HEK293T (cell line): ENCODE results near the gene PPFIBP2.

Source experiments
- CTCF ChIA-PET: fragments of 350-600 bp; formaldehyde crosslinking; extraction: SDS; loops from one replicate; lab custom pipeline; 2021; ENCODE audit warnings: antibody characterized with exemption, inconsistent platforms; lab: Yijun Ruan, JAX
- POLR2A ChIA-PET: fragments of 350-600 bp; formaldehyde crosslinking; extraction: SDS; loops from one replicate; lab custom pipeline; 2020; ENCODE audit warnings: antibody characterized with exemption, inconsistent platforms; lab: Yijun Ruan, JAX
- DNase-seq: peaks from one replicate; pipeline ENCODE4 v3.0.0; 2012; ENCODE audit warnings: mixed read lengths; ENCODE audit errors: extremely low spot score
- ARNT ChIP-seq: fragments of 450-650 bp; IDR thresholded peaks from 2 replicates; pipeline ENCODE4 v1.6.1; 2017; ENCODE audit warnings: mild to moderate bottlenecking
- BHLHE40 ChIP-seq: fragments of 450-650 bp; IDR thresholded peaks from 2 replicates; pipeline ENCODE4 v1.6.1; 2016; ENCODE audit warnings: mild to moderate bottlenecking, moderate library complexity, borderline replicate concordance
- CTBP1 ChIP-seq: fragments of 450-650 bp; IDR thresholded peaks from 2 replicates; pipeline ENCODE4 v1.6.1; 2016; ENCODE audit warnings: borderline replicate concordance
- ELF4 ChIP-seq: fragments of 450-650 bp; IDR thresholded peaks from 2 replicates; pipeline ENCODE4 v1.6.1; 2017; ENCODE audit warnings: antibody characterized with exemption
- FOXA1 ChIP-seq: fragments of 450-650 bp; IDR thresholded peaks from 2 replicates; pipeline ENCODE4 v1.6.1; 2016; ENCODE audit warnings: mild to moderate bottlenecking
- FOXK2 ChIP-seq: fragments of 450-650 bp; IDR thresholded peaks from 2 replicates; pipeline ENCODE4 v1.6.1; 2016; ENCODE audit warnings: mild to moderate bottlenecking
- FOXM1 ChIP-seq: fragments of 450-650 bp; IDR thresholded peaks from 2 replicates; pipeline ENCODE4 v1.6.1; 2017; ENCODE audit warnings: mild to moderate bottlenecking, borderline replicate concordance
- HDGF ChIP-seq: fragments of 450-650 bp; IDR thresholded peaks from 2 replicates; pipeline ENCODE4 v1.6.1; 2017; ENCODE audit warnings: antibody characterized with exemption, borderline replicate concordance
- L3MBTL2 ChIP-seq: fragments of 450-650 bp; conservative IDR thresholded peaks from 2 replicates; pipeline ENCODE4 v1.6.1; 2016; ENCODE audit warnings: mild to moderate bottlenecking
- LEF1 ChIP-seq: fragments of 450-650 bp; IDR thresholded peaks from 2 replicates; pipeline ENCODE4 v1.6.1; 2017; ENCODE audit warnings: mild to moderate bottlenecking, borderline replicate concordance
- NFRKB ChIP-seq: fragments of 450-650 bp; IDR thresholded peaks from 2 replicates; pipeline ENCODE4 v1.6.1; 2016; ENCODE audit warnings: mild to moderate bottlenecking, moderate library complexity
- PKNOX1 ChIP-seq: fragments of 450-650 bp; IDR thresholded peaks from 2 replicates; pipeline ENCODE4 v1.6.1; 2016
- SP1 ChIP-seq: fragments of 450-650 bp; IDR thresholded peaks from 2 replicates; pipeline ENCODE4 v1.6.1; 2017
- SUZ12 ChIP-seq: fragments of 450-650 bp; IDR thresholded peaks from 2 replicates; pipeline ENCODE4 v1.6.1; 2016; ENCODE audit warnings: mild to moderate bottlenecking
- TARDBP ChIP-seq: fragments of 450-650 bp; IDR thresholded peaks from 2 replicates; pipeline ENCODE4 v1.6.1; 2016
- ZNF384 ChIP-seq: fragments of 450-650 bp; IDR thresholded peaks from 2 replicates; pipeline ENCODE4 v1.6.1; 2016

PPFIBP2 gene

GRCh38 chr11:7640816-7641215 is 127.0 kb downstream of the PPFIBP2 start:
- ChIA-PET POLR2A (no interaction called here), CTCF (no interaction called here)
- TF ChIP-seq FOXM1: no peak
- TF ChIP-seq LEF1: no peak
- no peak for TF ChIP-seq PKNOX1
- no peak for TF ChIP-seq TARDBP
- TF ChIP-seq HDGF: no peak
- TF ChIP-seq ZNF384: no peak
- no peak for TF ChIP-seq L3MBTL2
- no peak for TF ChIP-seq FOXK2
- no peak for TF ChIP-seq ARNT
- TF ChIP-seq CTBP1: no peak
- TF ChIP-seq SP1: no peak
- TF ChIP-seq FOXA1: no peak
- TF ChIP-seq BHLHE40: no peak
- no peak for TF ChIP-seq NFRKB
- no peak for TF ChIP-seq ELF4
- TF ChIP-seq SUZ12: no peak
- no peak for DNase-seq

- CTCF ChIA-PET: no interaction called here
- TF ChIP-seq SUZ12 (no peak), CTBP1 (no peak), HDGF (no peak), LEF1 (no peak), L3MBTL2 (no peak), ARNT (no peak), FOXK2 (no peak), TARDBP (no peak), FOXM1 (no peak), SP1 (no peak), NFRKB (no peak), ELF4 (no peak), PKNOX1 (no peak), FOXA1 (no peak), BHLHE40 (no peak), ZNF384 (no peak)
Measured at GRCh38 chr11:7642747-7643146, 128.9 kb downstream of the PPFIBP2 start.

GRCh38 chr11:7643314-7643713 is 129.5 kb downstream of the PPFIBP2 start:
- CTCF ChIA-PET: interaction anchor here (0.6 kb wide), 1 partner anchor 196 kb away, joined by 3 read pairs; no protein-coding TSS in a partner anchor
- DNase-seq: no peak
- POLR2A ChIA-PET: no interaction called here
- TF ChIP-seq PKNOX1 (no peak), ELF4 (no peak), SP1 (no peak), CTBP1 (no peak), SUZ12 (no peak), L3MBTL2 (no peak), NFRKB (no peak), ZNF384 (no peak), LEF1 (no peak), ARNT (no peak), FOXA1 (no peak), TARDBP (no peak), HDGF (no peak), FOXM1 (no peak), FOXK2 (no peak)

More at GRCh38 chr11:7642747-7643146, 128.9 kb downstream of the PPFIBP2 start:
- POLR2A ChIA-PET: no interaction called here
- DNase-seq: no peak

GRCh38 chr11:7645206-7645605 is 131.4 kb downstream of the PPFIBP2 start:
- ChIA-PET POLR2A (no interaction called here), CTCF (no interaction called here)
- DNase-seq: no peak
- TF ChIP-seq SP1: no peak
- no peak for TF ChIP-seq TARDBP
- TF ChIP-seq ZNF384: no peak
- TF ChIP-seq ELF4: no peak
- TF ChIP-seq PKNOX1: no peak
- TF ChIP-seq BHLHE40: no peak
- TF ChIP-seq LEF1: no peak
- no peak for TF ChIP-seq ARNT
- no peak for TF ChIP-seq SUZ12
- no peak for TF ChIP-seq FOXA1
- TF ChIP-seq FOXK2: no peak
- no peak for TF ChIP-seq L3MBTL2
- no peak for TF ChIP-seq FOXM1
- TF ChIP-seq CTBP1: no peak
- TF ChIP-seq NFRKB: no peak
- TF ChIP-seq HDGF: no peak

GRCh38 chr11:7646866-7647265 is 133.1 kb downstream of the PPFIBP2 start:
- TF ChIP-seq HDGF (no peak), ZNF384 (no peak), CTBP1 (no peak)
- CTCF ChIA-PET: no interaction called here
- no peak for DNase-seq
- POLR2A ChIA-PET: no interaction called here

GRCh38 chr11:7648264-7648663 is 134.5 kb downstream of the PPFIBP2 start:
- POLR2A ChIA-PET: no interaction called here
- TF ChIP-seq ELF4 (no peak), FOXK2 (no peak), LEF1 (no peak), FOXA1 (no peak), ARNT (no peak), PKNOX1 (no peak), CTBP1 (no peak), ZNF384 (no peak)
- CTCF ChIA-PET: no interaction called here
- DNase-seq: no peak
